Measurements from ENCODE around the gene AMOTL2. TPM values are rescaled to one million over a fixed set of nuclear protein-coding genes. Genes with fewer than 3 reads are reported as not detected.
A peak's percentile ranks its signal among the peaks of the same experiment; 100 is the strongest.

AMOTL2 gene
- polyA plus RNA-seq, 2 of the 4 experiments (the other 2 are of a cell fraction) = 41.1 to 44.1 TPM

GRCh38 chr3:134364061-134364935 is 9.9 kb downstream of the AMOTL2 start (continued):
- TF ChIP-seq ZC3H11A (IDR thresholded peaks at IDR 0.05) (no peak), ZNF302 (CRISPR knock-in tag; IDR thresholded peaks at IDR 0.05) (no peak), TFCP2L1 (CRISPR knock-in tag; IDR thresholded peaks at IDR 0.05) (no peak), PHF8 (IDR thresholded peaks at IDR 0.05; ENCODE audit: borderline replicate concordance, low read depth) (no peak), ESRRA (IDR thresholded peaks at IDR 0.05; ENCODE audit: borderline replicate concordance, low read length) (no peak), HEYL (CRISPR knock-in tag; IDR thresholded peaks at IDR 0.05) (no peak), USF2 (IDR thresholded peaks at IDR 0.05) (no peak), CEBPB (IDR thresholded peaks at IDR 0.05) (peak in 1 of 2 experiments; percentile 28; a peak in 1 of 4 replicates), RCOR1 (IDR thresholded peaks at IDR 0.05; ENCODE audit: low read depth, low read length) (no peak), GATA3 (IDR thresholded peaks at IDR 0.05; ENCODE audit: borderline replicate concordance) (peak; percentile 82), HOXB13 (CRISPR knock-in tag; IDR thresholded peaks at IDR 0.05; ENCODE audit: low read depth) (no peak), EP300 (IDR thresholded peaks at IDR 0.05) (peak; percentile 68 to 86; a peak in 3 of 5 replicates), EHMT2 (IDR thresholded peaks at IDR 0.05; ENCODE audit: low read depth) (no peak), HDAC2 (IDR thresholded peaks at IDR 0.05) (no peak), HES2 (IDR thresholded peaks at IDR 0.05) (no peak), SREBF2 (IDR thresholded peaks at IDR 0.05) (no peak), ZSCAN20 (CRISPR knock-in tag; IDR thresholded peaks at IDR 0.05) (no peak), POLR2A (IDR thresholded peaks at IDR 0.05; ENCODE audit: low read length) (no peak), RAD21 (conservative IDR thresholded peaks at IDR 0.05 in 1 of 2, IDR thresholded peaks at IDR 0.05 in 1 of 2) (peak in 1 of 2 experiments; percentile 37; a peak in 2 of 5 replicates), ATOH8 (CRISPR knock-in tag; IDR thresholded peaks at IDR 0.05; ENCODE audit: low read depth) (no peak), SMC3 (IDR thresholded peaks at IDR 0.05) (peak; percentile 32; the same call in 2 of the 3 replicates), MAX (IDR thresholded peaks at IDR 0.05) (peak; percentile 64; the same call in 1 of the 2 replicates), JUN (IDR thresholded peaks at IDR 0.05) (peak in 1 of 2 experiments; percentile 86; a peak in 3 of 5 replicates), CBX2 (IDR thresholded peaks at IDR 0.05; ENCODE audit: borderline replicate concordance, low read depth) (no peak)
- TF ChIP-seq, protein P1, sequence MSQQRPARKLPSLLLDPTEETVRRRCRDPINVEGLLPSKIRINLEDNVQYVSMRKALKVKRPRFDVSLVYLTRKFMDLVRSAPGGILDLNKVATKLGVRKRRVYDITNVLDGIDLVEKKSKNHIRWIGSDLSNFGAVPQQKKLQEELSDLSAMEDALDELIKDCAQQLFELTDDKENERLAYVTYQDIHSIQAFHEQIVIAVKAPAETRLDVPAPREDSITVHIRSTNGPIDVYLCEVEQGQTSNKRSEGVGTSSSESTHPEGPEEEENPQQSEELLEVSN (IDR thresholded peaks at IDR 0.05; ENCODE audit: borderline replicate concordance, low read depth) = no peak; the same call in 1 of the 2 replicates
- TF ChIP-seq, protein P2, sequence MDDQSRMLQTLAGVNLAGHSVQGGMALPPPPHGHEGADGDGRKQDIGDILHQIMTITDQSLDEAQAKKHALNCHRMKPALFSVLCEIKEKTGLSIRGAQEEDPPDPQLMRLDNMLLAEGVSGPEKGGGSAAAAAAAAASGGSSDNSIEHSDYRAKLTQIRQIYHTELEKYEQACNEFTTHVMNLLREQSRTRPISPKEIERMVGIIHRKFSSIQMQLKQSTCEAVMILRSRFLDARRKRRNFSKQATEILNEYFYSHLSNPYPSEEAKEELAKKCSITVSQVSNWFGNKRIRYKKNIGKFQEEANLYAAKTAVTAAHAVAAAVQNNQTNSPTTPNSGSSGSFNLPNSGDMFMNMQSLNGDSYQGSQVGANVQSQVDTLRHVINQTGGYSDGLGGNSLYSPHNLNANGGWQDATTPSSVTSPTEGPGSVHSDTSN (IDR thresholded peaks at IDR 0.05) = peak; percentile 80
